Measurements from ENCODE around the gene ACAD8.

GRCh38 chr11:134271978-134272377 is 18.6 kb downstream of the ACAD8 start:
- TF ChIP-seq CTCF (conservative IDR thresholded peaks at IDR 0.05; ENCODE audit: low read depth, low read length) = no peak
- TF ChIP-seq EZH2 (IDR thresholded peaks at IDR 0.05; ENCODE audit: borderline replicate concordance, low read depth, low read length, poor library complexity, severe bottlenecking) = no peak

Data from A673 (cell line).